DND-41 (cell line): ENCODE data around the gene CHTF8.

Experiments used
- CTCF ChIP-seq: IDR thresholded peaks from 2 replicates; pipeline ENCODE4 v1.5.1; 2012; ENCODE audit warnings: borderline replicate concordance, low read length, moderate library complexity, mild to moderate bottlenecking; ENCODE audit not compliant: poor library complexity, severe bottlenecking; ENCODE audit errors: extremely low read depth
- EZH2 ChIP-seq: IDR thresholded peaks from 3 replicates; pipeline ENCODE4 v1.6.1; 2012; ENCODE audit warnings: borderline replicate concordance, low read depth, mild to moderate bottlenecking, moderate library complexity, low read length, inconsistent platforms; ENCODE audit not compliant: severe bottlenecking

GRCh38 chr16:69126221-69126620 lies 6.2 kb downstream of the CHTF8 start:
- TF ChIP-seq CTCF (no peak), EZH2 (no peak)
